Fibroblast of skin of back (primary cell): ENCODE data around the gene PRTFDC1.
"Not testable (repeated sequence)": the region's sequence is repeated elsewhere in the genome, so short reads cannot be mapped to it uniquely, and the experiment has no call there.

ENCODE experiments used
- DNase-seq: peaks from one replicate; pipeline ENCODE4 v3.0.0-alpha.2; 2013

Gene PRTFDC1

GRCh38 chr10:24930427-24930826 lies 22.0 kb downstream of the PRTFDC1 start:
- DNase-seq = no peak

DNA sequence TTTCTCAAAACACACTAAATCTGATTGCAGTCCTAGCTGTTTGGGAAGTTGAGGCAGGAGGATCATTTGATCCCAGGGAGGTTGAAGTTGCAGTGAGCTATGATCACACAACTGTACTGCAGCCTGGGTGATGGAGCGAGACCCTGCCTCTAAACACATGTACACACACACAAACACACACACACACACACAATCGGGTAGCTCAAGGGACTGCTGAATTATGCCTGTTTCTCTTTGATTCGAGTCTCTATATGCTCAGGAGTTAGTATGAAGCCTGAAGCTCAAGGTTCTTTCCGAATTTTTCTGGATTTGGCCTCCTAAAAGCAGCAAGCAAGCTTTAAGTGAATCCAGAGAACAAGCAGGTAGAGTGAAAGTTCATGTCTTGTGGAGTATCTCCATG lies 22.5 kb downstream of the PRTFDC1 start:
- DNase-seq = no peak

GRCh38 chr10:24929056-24929544 lies 23.3 kb downstream of the PRTFDC1 start:
- DNase-seq = peak; percentile 97

- DNase-seq = no peak
These were observed 24.2 kb downstream of the PRTFDC1 start for GRCh38 chr10:24928163-24928562.

DNA sequence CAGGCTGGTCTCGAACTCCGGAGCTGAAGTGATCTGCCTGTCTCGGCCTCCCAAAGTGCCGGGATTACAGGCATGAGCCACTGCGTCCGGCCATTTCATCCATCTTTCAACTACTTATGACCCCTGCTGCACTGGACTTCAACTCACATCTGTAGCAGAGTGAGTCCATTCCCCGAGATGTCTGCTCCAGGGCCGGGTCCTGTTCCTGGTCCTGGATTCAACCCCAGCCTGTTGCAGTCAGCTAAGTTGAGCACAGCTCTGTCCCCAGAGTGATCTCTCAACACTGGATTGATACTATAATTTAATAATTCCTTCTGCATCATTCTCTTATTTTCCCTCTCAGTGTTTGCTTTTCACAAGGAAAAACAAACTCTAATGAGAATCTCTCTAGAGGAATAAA lies 25.8 kb downstream of the PRTFDC1 start:
- DNase-seq = no peak

DNA sequence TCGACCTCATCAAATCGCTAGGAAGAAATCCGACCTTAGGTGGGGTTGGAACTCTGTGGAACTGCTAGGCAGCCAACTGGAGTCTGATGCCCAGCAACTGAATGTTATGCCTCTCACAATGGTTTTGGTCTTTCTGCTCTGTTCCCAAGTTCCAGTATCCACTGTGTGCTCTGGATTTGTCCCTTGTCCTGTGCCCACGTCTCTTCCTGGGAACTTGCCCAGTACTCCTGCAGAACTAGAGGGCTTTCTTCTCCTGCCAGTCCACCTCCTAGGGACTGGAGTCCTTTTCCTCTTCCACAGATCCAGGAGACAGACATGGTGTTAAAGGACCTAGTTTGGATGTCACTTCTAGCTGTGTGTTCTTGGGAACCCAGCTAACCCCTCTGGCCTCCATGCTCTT lies 26.6 kb downstream of the PRTFDC1 start:
- no peak for DNase-seq

GRCh38 chr10:24924483-24924882 lies 27.9 kb downstream of the PRTFDC1 start:
- not testable (repeated sequence) for DNase-seq

GRCh38 chr10:24922222-24922868 lies 30.1 kb downstream of the PRTFDC1 start:
- DNase-seq = not testable (repeated sequence)

- peak; percentile 92 for DNase-seq
These were observed 31.2 kb downstream of the PRTFDC1 start for GRCh38 chr10:24920907-24921881.

- not testable (repeated sequence) for DNase-seq
These were observed 32.2 kb downstream of the PRTFDC1 start for GRCh38 chr10:24920192-24920591.

DNA sequence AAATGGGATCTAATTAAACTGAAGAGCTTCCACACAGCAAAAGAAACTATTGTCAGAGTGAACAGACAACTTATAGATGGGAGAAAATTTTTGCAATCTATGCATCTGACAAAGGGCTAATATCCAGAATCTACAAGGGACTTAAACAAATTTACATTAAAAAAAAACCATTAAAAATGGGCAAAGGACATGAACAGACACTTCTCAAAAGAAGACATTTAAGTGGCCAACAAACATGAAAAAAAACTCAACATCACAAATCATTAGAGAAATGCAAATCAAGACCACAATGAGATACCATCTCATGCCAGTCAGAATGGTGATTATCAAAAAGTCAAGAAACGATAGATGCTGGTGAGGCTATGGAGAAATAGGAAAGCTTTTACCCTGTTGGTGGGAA lies 32.8 kb downstream of the PRTFDC1 start:
- DNase-seq = not testable (repeated sequence)

DNA sequence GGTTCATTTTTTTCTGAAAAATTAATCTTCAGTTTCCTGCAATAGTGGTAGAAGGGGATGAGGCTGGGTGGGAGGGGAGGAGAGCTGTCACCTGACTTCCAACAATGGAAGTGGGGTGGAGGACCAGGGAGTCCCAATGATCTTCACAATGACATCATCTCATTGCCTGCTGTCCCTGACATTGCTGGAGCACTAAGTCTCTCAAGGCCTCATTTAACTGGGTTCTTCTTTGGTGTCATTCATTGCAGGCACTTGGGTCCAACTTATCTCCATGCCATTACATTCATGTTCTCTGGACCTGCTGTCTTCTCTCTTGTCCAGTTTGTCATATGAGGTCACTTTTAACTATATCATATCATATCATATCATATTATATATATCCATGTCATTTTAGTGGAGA lies 34.4 kb downstream of the PRTFDC1 start:
- no peak for DNase-seq

GRCh38 chr10:24917493-24917892 lies 34.9 kb downstream of the PRTFDC1 start:
- no peak for DNase-seq

DNA sequence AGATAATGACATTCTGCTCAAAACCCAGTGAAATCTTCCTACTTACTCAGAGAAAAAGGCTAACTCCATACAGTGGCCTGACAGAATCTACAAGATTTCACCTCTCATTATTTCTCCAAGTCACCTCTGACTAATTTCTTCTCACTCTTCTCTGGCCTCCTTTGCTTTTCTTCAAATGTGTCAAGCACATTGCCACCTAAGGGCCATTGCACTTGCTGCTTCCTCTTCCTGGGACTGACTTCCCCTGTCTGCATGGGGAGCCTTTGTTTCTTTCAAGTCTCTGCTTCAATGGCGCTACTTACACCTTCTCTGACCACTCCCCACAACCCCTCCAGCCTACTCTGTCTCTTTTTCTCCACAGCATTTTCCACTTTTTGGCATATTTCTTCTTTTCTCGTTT lies 36.0 kb downstream of the PRTFDC1 start:
- no peak for DNase-seq

- no peak for DNase-seq
These were observed 37.1 kb downstream of the PRTFDC1 start for GRCh38 chr10:24915304-24915703.

DNA sequence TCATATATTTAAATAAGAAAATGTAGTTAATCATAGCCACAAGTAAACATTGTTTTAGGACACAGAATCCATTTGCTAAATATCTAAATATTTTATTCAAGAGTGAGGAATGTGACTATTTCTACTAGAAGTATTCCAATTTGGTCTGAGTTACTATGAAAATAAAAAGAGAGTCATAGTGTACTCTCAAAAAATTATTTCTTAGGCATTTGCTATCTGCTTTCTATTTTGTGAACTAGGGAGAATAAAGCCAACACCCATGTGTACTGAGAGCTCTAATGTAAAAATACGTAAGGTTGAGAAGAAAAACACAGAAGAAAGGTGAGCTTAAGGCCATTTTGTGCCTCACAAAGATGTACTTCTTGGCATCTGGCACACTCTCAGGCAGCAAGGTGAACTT lies 38.3 kb downstream of the PRTFDC1 start:
- DNase-seq = peak; percentile 42

DNA sequence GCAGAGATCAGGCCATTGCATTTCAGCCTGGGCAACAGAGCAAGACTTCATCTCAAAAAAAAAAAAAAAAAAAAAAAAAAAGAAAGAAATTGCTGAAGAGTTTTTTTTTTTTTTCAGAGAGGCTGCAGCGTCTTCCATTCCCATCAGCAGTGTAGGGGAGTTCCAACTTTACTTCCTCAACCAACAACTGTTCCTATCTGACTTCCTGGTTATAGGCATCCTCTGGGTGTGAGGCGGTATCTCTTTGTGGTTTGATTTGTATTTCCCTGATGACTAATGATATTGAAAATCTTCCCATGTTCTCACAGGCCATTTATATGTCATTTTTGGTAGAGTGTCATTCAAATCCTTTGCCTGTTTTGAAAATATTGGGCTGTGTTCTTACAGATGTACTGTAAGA lies 40.2 kb downstream of the PRTFDC1 start:
- peak; percentile 52 for DNase-seq

GRCh38 chr10:24911029-24911428 lies 41.4 kb downstream of the PRTFDC1 start:
- DNase-seq = no peak

- no peak for DNase-seq
These were observed 41.8 kb downstream of the PRTFDC1 start for GRCh38 chr10:24910574-24910973.

- peak; percentile 81 for DNase-seq
These were observed 43.5 kb downstream of the PRTFDC1 start for GRCh38 chr10:24908793-24909423.

DNA sequence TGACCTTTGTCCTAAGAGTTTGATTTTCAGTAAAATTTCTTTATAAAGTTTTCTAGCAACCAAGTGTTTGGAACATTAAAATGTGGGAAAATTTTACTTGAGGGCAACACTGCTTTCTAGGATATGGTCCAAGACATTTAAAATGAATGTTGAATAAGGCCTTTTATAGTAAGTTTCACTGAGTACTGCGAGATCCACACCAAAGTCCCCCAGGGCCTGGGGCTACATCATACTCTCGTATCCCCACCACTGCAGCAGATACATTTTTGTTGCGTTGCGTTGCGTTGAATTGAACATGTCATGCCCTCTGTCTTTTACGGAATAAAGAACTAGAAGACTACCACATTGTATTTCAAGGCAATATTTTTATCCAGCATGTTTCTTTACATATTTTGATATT lies 44.5 kb downstream of the PRTFDC1 start:
- no peak for DNase-seq

DNA sequence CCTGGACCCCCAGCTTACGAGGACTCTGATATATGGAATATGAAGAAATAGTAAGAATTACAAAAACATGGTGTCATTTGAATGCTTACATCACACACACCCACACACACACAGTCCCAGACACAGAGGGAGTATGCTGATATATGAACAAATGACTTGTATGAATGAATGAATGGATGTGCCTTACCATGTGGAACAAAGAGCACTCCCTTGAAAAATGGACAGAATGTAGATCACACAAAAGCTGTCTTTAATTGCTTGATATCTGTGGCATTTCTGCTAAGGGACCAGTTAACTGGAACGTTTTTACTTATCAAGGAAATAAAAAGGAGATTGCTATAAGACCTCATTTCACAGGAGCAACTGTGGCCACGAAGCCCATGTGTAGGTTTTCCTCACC lies 46.0 kb downstream of the PRTFDC1 start:
- DNase-seq = no peak

DNA sequence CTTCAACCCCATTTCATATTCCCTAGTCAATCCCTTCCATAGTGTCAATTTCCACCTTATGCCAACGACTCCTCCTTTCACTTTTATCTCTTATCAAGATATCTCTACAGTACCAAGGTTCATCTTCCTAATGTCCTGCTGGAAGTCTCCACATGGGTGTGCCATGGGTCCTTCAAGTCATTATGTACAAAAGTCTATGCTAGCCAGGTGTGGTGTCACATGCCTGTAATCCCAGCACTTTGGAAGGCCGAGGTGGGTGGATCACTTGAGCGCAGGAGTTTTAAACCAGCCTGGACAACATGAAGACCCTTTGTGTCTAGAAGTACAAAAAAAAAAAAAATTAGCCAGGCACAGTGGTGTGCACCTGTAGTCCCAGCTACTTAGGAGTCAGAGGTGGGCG lies 47.6 kb downstream of the PRTFDC1 start:
- DNase-seq = no peak
